Astrocyte (in vitro differentiated cells and primary cell): ENCODE results near the gene MEN1. TPM values are rescaled to one million over a fixed set of nuclear protein-coding genes. Genes with fewer than 3 reads are reported as not detected.

Experiments
- DNase-seq: peaks from one replicate; pipeline ENCODE4 v3.0.0-alpha.2; 2010; ENCODE audit warnings: low read depth
- FAIRE-seq: peaks from 2 replicates; lab custom pipeline; 2011; peaks lifted over from hg19 to GRCh38; lab: Jason Lieb, UNC
- H2AFZ ChIP-seq: 2 replicates; pipeline ENCODE4 v1.6.0; 2012; ENCODE audit warnings: low read depth, low read length, inconsistent platforms
- H3K27ac ChIP-seq: 2 replicates; pipeline ENCODE4 v1.5.1; 2011; ENCODE audit warnings: low read depth, low read length, inconsistent platforms
- H3K27me3 ChIP-seq: 2 replicates; pipeline ENCODE4 v1.6.0; 2011; ENCODE audit warnings: low read length, inconsistent platforms; ENCODE audit not compliant: insufficient read depth
- H3K36me3 ChIP-seq: 2 replicates; pipeline ENCODE4 v1.5.1; 2011; ENCODE audit warnings: low read length, inconsistent platforms; ENCODE audit not compliant: insufficient read depth
- H3K4me1 ChIP-seq: 2 replicates; pipeline ENCODE4 v1.5.1; 2011; ENCODE audit warnings: low read length, inconsistent platforms; ENCODE audit not compliant: insufficient read depth
- H3K4me2 ChIP-seq: 2 replicates; pipeline ENCODE4 v1.6.0; 2012; ENCODE audit warnings: low read length, inconsistent platforms
- H3K4me3 ChIP-seq: 2 replicates; pipeline ENCODE4 v1.5.1; 2011; ENCODE audit warnings: low read depth, mild to moderate bottlenecking, low read length, inconsistent platforms; ENCODE audit not compliant: insufficient read depth
- H3K79me2 ChIP-seq: 2 replicates; pipeline ENCODE4 v1.6.0; 2012; ENCODE audit warnings: mild to moderate bottlenecking, low read length, inconsistent platforms; ENCODE audit not compliant: insufficient read depth
- H3K9ac ChIP-seq: 2 replicates; pipeline ENCODE4 v1.6.0; 2012; ENCODE audit warnings: mild to moderate bottlenecking, low read length, inconsistent platforms
- H3K9me3 ChIP-seq: 2 replicates; pipeline ENCODE4 v1.5.1; 2012; ENCODE audit warnings: low read depth, mild to moderate bottlenecking, low read length, inconsistent platforms; ENCODE audit not compliant: insufficient read depth
- H4K20me1 ChIP-seq: 2 replicates; pipeline ENCODE4 v1.6.0; 2012; ENCODE audit warnings: low read length, inconsistent platforms; ENCODE audit not compliant: insufficient read depth
- H3K27ac Mint-ChIP-seq: one replicate; pipeline ENCODE4 v1.8.0; 2021; ENCODE audit warnings: mild to moderate bottlenecking, mixed read lengths; ENCODE audit not compliant: unreplicated experiment
- H3K27me3 Mint-ChIP-seq: one replicate; pipeline ENCODE4 v1.8.0; 2021; ENCODE audit warnings: low read depth, mixed read lengths; ENCODE audit not compliant: unreplicated experiment
- H3K36me3 Mint-ChIP-seq: one replicate; pipeline ENCODE4 v1.8.0; 2021; ENCODE audit warnings: low read depth, mixed read lengths; ENCODE audit not compliant: unreplicated experiment
- H3K4me1 Mint-ChIP-seq: one replicate; pipeline ENCODE4 v1.8.0; 2021; ENCODE audit warnings: low read depth, mixed read lengths; ENCODE audit not compliant: unreplicated experiment
- H3K4me3 Mint-ChIP-seq: one replicate; pipeline ENCODE4 v1.8.0; 2021; ENCODE audit warnings: mild to moderate bottlenecking, moderate library complexity, mixed read lengths; ENCODE audit not compliant: unreplicated experiment
- H3K9me3 Mint-ChIP-seq: one replicate; pipeline ENCODE4 v1.8.0; 2021; ENCODE audit warnings: mild to moderate bottlenecking, mixed read lengths; ENCODE audit not compliant: unreplicated experiment
- CTCF ChIP-seq: IDR thresholded peaks from 2 replicates; pipeline ENCODE4 v1.5.1; 2011; ENCODE audit warnings: low read depth, mild to moderate bottlenecking, inconsistent platforms, low read length, moderate library complexity; ENCODE audit not compliant: insufficient read depth
- EZH2 ChIP-seq: IDR thresholded peaks from 2 replicates; pipeline ENCODE4 v1.6.1; 2012; ENCODE audit warnings: mild to moderate bottlenecking, low read length, inconsistent platforms; ENCODE audit not compliant: insufficient read depth
- total RNA-seq: library from RNA; stranded (reverse); gene quantifications from 2 replicates; pipeline ENCODE4 v1.2.1, GENCODE V29; 2021

The MEN1 gene
- total RNA-seq, 1 donor from 2014 or later = 26.0 TPM

DNA sequence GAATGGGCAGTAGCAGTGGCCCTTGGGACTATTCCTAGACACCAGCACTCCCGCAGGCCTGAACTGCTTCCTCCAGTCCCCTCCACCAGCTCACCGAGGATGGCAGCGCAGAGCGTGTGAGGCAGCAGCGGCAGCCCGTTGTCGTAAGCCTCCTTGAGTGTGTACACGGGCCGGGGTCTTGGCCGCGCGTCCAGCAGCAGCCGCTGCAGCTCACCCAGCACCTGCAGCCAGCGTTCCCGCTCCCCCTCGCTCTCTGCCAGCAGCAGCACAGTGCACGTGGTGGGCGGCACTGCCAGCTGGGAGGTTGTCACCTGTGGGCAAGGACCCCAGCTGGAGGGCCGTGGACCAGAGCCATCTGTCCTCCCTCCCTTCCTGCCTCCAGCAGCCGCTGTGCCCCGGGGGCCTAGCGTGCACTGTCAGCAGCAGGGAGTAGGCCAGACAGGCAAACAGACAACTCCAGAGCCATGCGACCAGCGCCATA lies 21.1 kb upstream of the MEN1 start:
- no peak overlapping the region for H3K27ac Mint-ChIP-seq
- Histone ChIP-seq H3K9ac (no peak overlapping the region), H3K4me2 (no peak overlapping the region), H3K4me3 (no peak overlapping the region), H3K27ac (no peak overlapping the region), H3K9me3 (no peaks in the 10 kb centered on the region), H2AFZ (no peak overlapping the region), H4K20me1 (no peaks in the 10 kb centered on the region), H3K27me3 (no peaks in the 10 kb centered on the region), H3K79me2 (no peaks in the 10 kb centered on the region), H3K36me3 (no peaks in the 10 kb centered on the region), H3K4me1 (peaks cover 6% of the 10 kb centered on the region)
- peaks cover 5% of the 10 kb centered on the region for H3K27me3 Mint-ChIP-seq
- no peak for DNase-seq
- TF ChIP-seq CTCF (no peak), EZH2 (no peak)
- H3K4me3 Mint-ChIP-seq = no peak overlapping the region
- FAIRE-seq = no peak
- H3K36me3 Mint-ChIP-seq = no peaks in the 10 kb centered on the region
- no peaks in the 10 kb centered on the region for H3K4me1 Mint-ChIP-seq
- no peaks in the 10 kb centered on the region for H3K9me3 Mint-ChIP-seq

GRCh38 chr11:64829536-64830251 lies 19.3 kb upstream of the MEN1 start:
- Histone ChIP-seq H2AFZ (no peak overlapping the region), H3K27ac (no peak overlapping the region), H3K4me3 (no peak overlapping the region), H3K9me3 (no peaks in the 10 kb centered on the region), H3K4me1 (no peaks in the 10 kb centered on the region), H3K4me2 (no peak overlapping the region), H3K79me2 (no peaks in the 10 kb centered on the region), H4K20me1 (no peaks in the 10 kb centered on the region), H3K27me3 (no peaks in the 10 kb centered on the region), H3K9ac (no peak overlapping the region), H3K36me3 (no peaks in the 10 kb centered on the region)
- Mint-ChIP-seq H3K27ac (no peak overlapping the region), H3K4me3 (no peak overlapping the region), H3K4me1 (no peaks in the 10 kb centered on the region), H3K27me3 (peaks cover 5% of the 10 kb centered on the region), H3K9me3 (no peaks in the 10 kb centered on the region), H3K36me3 (no peaks in the 10 kb centered on the region)
- TF ChIP-seq CTCF (no peak), EZH2 (no peak)
- FAIRE-seq (no peak), DNase-seq (no peak)

GRCh38 chr11:64827451-64827839 lies 17.1 kb upstream of the MEN1 start:
- Histone ChIP-seq H4K20me1 (no peaks in the 10 kb centered on the region), H3K4me2 (no peak overlapping the region), H3K36me3 (no peaks in the 10 kb centered on the region), H2AFZ (no peak overlapping the region), H3K79me2 (no peaks in the 10 kb centered on the region), H3K4me1 (no peaks in the 10 kb centered on the region), H3K9me3 (no peaks in the 10 kb centered on the region), H3K27ac (no peak overlapping the region), H3K27me3 (no peaks in the 10 kb centered on the region), H3K9ac (no peak overlapping the region), H3K4me3 (no peak overlapping the region)
- no peak for FAIRE-seq
- TF ChIP-seq EZH2 = no peak
- no peak for TF ChIP-seq CTCF
- H3K27ac Mint-ChIP-seq = no peak overlapping the region
- H3K4me1 Mint-ChIP-seq = no peaks in the 10 kb centered on the region
- H3K36me3 Mint-ChIP-seq = no peaks in the 10 kb centered on the region
- peaks cover 5% of the 10 kb centered on the region for H3K27me3 Mint-ChIP-seq
- H3K9me3 Mint-ChIP-seq = no peaks in the 10 kb centered on the region
- no peak for DNase-seq
- H3K4me3 Mint-ChIP-seq = no peak overlapping the region
